Neutrophil (primary cell): ENCODE results near the gene TBC1D8.

Experiments
- H3K27ac ChIP-seq: fragments of 200-600 bp; sonication (generic); 2 replicates; pipeline ENCODE4 v1.5.1; 2016; ENCODE audit warnings: mild to moderate bottlenecking, moderate library complexity
- H3K27me3 ChIP-seq: fragments of 200-600 bp; sonication (generic); 2 replicates; pipeline ENCODE4 v1.6.0; 2016; ENCODE audit warnings: mild to moderate bottlenecking
- H3K36me3 ChIP-seq: fragments of 200-600 bp; sonication (generic); 2 replicates; pipeline ENCODE4 v1.5.1; 2017
- H3K4me1 ChIP-seq, 2 experiments: fragments of 200-600 bp in 1 of 2; sonication (generic) in 1 of 2; 1 replicate in 1 of 2; 2 replicates in 1 of 2; pipeline versions ENCODE4 v1.5.1 to v1.6.1; 2013 to 2016; ENCODE audit warnings: low read depth in 1 of 2, low read length in 1 of 2, mild to moderate bottlenecking in 1 of 2, moderate library complexity in 1 of 2; ENCODE audit not compliant: control insufficient read depth in 1 of 2, insufficient read depth in 1 of 2
- H3K4me3 ChIP-seq, 2 experiments: fragments of 200-600 bp in 1 of 2; sonication (generic) in 1 of 2; 1 replicate in 1 of 2; 2 replicates in 1 of 2; pipeline ENCODE4 v1.5.1; 2013 to 2016; ENCODE audit warnings: low read depth in 1 of 2, low read length in 1 of 2, mild to moderate bottlenecking in 1 of 2, moderate library complexity in 1 of 2
- H3K9me3 ChIP-seq: fragments of 200-600 bp; sonication (generic); 2 replicates; pipeline ENCODE4 v1.5.1; 2016
- TF ChIP-seq, protein P1 (sequence below): fragments of 200-600 bp; sonication (generic); IDR thresholded peaks from 2 replicates; pipeline ENCODE4 v1.5.1; 2016; ENCODE audit warnings: antibody characterized with exemption

TBC1D8 gene

DNA sequence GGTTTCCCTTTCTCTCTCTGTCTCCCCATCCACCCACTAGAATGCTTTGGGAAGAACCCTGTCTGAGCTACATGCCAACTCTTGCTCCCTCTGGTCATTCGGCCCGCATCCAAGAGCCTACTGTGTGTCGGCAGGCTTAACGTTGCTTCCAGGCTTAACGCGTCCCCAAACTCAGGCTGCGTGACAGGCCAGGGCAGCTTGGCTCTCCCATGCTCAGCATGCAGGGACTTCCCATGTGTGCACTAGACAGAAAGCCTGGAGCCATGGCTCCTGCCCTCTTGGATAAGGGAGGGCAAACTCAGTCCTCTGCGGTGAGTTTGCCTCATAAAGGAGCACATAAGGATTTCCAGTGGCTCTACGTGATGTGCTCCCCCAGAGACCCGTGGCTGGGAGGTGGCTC, 105.9 kb downstream of the TBC1D8 start:
- H3K4me1 ChIP-seq, result peaks cover 44 to 46% of the 10 kb centered on the region in 2 experiments
- H3K9me3 ChIP-seq, result no peaks in the 10 kb centered on the region
- no peak overlapping the region for H3K4me3 ChIP-seq
- no peaks in the 10 kb centered on the region for H3K27me3 ChIP-seq
- peaks cover 7% of the 10 kb centered on the region for H3K36me3 ChIP-seq
- H3K27ac ChIP-seq, result no peak overlapping the region
- TF ChIP-seq, protein P1, sequence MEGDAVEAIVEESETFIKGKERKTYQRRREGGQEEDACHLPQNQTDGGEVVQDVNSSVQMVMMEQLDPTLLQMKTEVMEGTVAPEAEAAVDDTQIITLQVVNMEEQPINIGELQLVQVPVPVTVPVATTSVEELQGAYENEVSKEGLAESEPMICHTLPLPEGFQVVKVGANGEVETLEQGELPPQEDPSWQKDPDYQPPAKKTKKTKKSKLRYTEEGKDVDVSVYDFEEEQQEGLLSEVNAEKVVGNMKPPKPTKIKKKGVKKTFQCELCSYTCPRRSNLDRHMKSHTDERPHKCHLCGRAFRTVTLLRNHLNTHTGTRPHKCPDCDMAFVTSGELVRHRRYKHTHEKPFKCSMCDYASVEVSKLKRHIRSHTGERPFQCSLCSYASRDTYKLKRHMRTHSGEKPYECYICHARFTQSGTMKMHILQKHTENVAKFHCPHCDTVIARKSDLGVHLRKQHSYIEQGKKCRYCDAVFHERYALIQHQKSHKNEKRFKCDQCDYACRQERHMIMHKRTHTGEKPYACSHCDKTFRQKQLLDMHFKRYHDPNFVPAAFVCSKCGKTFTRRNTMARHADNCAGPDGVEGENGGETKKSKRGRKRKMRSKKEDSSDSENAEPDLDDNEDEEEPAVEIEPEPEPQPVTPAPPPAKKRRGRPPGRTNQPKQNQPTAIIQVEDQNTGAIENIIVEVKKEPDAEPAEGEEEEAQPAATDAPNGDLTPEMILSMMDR, result no peak

DNA sequence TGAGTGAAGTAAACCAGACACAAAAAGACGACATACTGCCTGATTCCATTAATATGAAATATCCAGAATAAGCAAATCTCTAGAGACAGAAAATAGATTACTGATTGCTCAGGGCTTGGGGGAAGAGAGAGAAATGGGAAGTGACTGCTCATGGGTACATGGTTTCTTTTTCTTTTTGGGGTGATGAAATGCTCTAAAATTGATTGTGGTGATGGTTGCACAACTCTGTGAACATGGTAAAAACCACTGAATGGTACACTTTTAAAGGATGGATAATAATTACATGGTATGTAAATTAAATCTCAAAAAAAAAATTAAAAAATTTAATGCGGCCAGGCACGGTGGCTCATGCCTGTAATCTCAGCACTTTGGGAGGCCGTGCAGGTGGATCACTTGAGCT, 109.8 kb downstream of the TBC1D8 start:
- Histone ChIP-seq H3K27me3 (no peaks in the 10 kb centered on the region), H3K36me3 (peaks cover 13% of the 10 kb centered on the region), H3K27ac (peak overlapping the region; percentile 83), H3K4me1 (peaks cover 64 to 65% of the 10 kb centered on the region in 2 experiments), H3K4me3 (no peak overlapping the region), H3K9me3 (no peaks in the 10 kb centered on the region)
- TF ChIP-seq, protein P1, result no peak

DNA sequence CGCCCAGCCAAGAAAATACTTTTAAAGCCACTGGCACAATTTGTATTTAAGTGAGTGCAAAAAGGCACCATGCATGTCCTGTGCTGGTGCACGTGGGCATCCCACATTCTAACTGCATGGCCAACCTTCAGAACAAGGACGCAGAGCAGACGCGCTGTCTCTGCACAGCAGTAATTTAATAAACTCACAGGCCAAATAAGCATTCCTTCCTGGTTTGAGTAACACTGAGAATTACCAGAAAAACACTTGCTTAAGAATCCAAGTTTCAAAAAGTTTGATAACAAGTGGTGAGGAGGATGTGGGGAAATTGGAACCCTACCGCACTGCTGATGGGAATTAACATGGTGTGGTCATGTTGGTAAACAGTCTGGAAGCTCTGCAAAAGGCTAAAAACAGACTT, 110.4 kb downstream of the TBC1D8 start:
- Histone ChIP-seq H3K4me1 (peaks cover 64 to 65% of the 10 kb centered on the region in 2 experiments), H3K9me3 (no peaks in the 10 kb centered on the region), H3K36me3 (peaks cover 19% of the 10 kb centered on the region), H3K27me3 (no peaks in the 10 kb centered on the region), H3K27ac (peak overlapping the region; percentile 83), H3K4me3 (no peak overlapping the region)
- TF ChIP-seq, protein P1, result no peak

DNA sequence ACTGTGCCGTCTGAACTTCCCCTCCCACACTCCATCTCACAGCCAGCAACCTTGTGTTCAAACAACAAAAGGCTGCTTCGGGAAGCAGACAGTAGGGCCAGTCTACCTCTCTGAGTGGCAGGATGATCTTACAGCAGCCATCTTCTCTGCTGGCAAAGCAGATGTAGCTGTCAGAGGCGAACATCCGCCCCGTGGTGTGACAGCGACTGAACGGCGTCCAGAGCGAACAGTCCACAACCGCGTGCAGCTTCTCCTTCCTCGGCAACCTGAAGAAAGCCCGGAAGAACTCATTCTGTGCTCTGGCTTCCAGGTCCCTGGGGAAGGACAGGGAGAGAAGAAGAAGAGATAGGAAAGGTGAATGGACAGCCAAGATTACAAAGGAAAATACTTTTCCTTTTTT, 111.1 kb downstream of the TBC1D8 start:
- no peaks in the 10 kb centered on the region for H3K9me3 ChIP-seq
- H3K4me3 ChIP-seq, result no peak overlapping the region
- peaks cover 64 to 65% of the 10 kb centered on the region in 2 experiments for H3K4me1 ChIP-seq
- H3K27ac ChIP-seq, result peak overlapping the region; percentile 83
- TF ChIP-seq, protein P1, result no peak
- H3K36me3 ChIP-seq, result peaks cover 26% of the 10 kb centered on the region
- no peaks in the 10 kb centered on the region for H3K27me3 ChIP-seq

DNA sequence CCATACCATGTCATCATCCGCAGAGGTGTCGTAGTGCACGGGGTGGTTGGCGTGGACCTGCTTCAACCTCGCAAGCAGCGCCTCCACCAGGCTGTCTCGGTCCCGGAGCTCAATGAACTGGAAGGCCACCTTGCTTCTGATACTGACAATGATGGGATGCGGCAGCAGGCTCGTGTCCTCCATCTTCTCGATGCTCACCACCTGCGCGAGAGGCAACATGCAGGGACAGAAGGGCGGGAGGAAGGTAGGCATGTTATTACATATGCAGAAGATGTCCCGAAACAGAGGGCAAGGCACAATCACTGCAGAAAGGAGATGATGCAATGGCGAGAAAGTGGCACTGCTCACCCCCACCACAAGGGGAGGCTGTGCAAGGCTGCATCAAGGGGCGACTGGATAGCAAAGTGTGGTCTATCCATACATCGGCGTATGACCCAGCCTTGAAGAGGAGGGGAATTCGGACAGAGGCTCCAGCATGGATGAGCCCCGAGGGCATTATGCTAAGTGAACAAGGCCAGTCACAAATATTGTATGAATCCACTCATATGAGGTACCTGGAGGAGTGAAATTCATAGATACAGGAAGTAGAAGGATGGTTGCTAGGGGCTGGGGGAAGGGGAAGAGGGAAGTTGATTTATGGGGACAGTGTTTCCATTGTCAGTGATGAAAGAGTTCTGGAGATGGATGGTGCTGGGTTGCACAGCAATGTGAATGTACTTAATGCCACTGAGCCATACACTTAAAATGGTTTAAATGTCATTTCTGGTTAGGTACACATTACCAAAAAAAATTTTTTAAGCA, 112.5 kb downstream of the TBC1D8 start:
- H3K9me3 ChIP-seq, result no peaks in the 10 kb centered on the region
- peaks cover 54 to 55% of the 10 kb centered on the region in 2 experiments for H3K4me1 ChIP-seq
- H3K4me3 ChIP-seq, result no peak overlapping the region
- H3K27me3 ChIP-seq, result no peaks in the 10 kb centered on the region
- TF ChIP-seq, protein P1, result no peak
- peak overlapping the region; percentile 17 for H3K27ac ChIP-seq
- H3K36me3 ChIP-seq, result peaks cover 40% of the 10 kb centered on the region
